HG02973 (cell line): Measurements from ENCODE around the gene UBR3.

Source experiments
- ATAC-seq: cut with Tn5 transposase; IDR thresholded peaks from one replicate; pipeline ENCODE4 v1.9.1; 2021; ENCODE audit warnings: moderate library complexity; ENCODE audit not compliant: unreplicated experiment

Gene UBR3

GRCh38 chr2:169999054-169999453 lies 171.8 kb downstream of the UBR3 start:
- ATAC-seq, result no peak

GRCh38 chr2:170002096-170002495 lies 174.8 kb downstream of the UBR3 start:
- ATAC-seq, result no peak

GRCh38 chr2:170005702-170006101 lies 178.4 kb downstream of the UBR3 start:
- ATAC-seq, result no peak

- ATAC-seq, result no peak
Observed at GRCh38 chr2:170006587-170007325, 179.5 kb downstream of the UBR3 start.

GRCh38 chr2:170009209-170009608 lies 182.0 kb downstream of the UBR3 start:
- no peak for ATAC-seq

GRCh38 chr2:170012773-170013172 lies 185.5 kb downstream of the UBR3 start:
- ATAC-seq, result no peak

- ATAC-seq, result no peak
Observed at GRCh38 chr2:170013802-170014551, 186.7 kb downstream of the UBR3 start.

GRCh38 chr2:170014769-170015168 lies 187.5 kb downstream of the UBR3 start:
- ATAC-seq, result no peak

GRCh38 chr2:170017860-170018532 lies 190.7 kb downstream of the UBR3 start:
- ATAC-seq, result no peak

- ATAC-seq, result no peak
Observed at GRCh38 chr2:170019060-170019805, 192.0 kb downstream of the UBR3 start.

GRCh38 chr2:170020777-170021176 lies 193.5 kb downstream of the UBR3 start:
- no peak for ATAC-seq

GRCh38 chr2:170022692-170023091 lies 195.4 kb downstream of the UBR3 start:
- no peak for ATAC-seq

- peak; percentile 69 for ATAC-seq
Observed at GRCh38 chr2:170024721-170025120, 197.5 kb downstream of the UBR3 start.

GRCh38 chr2:170025223-170025622 lies 198.0 kb downstream of the UBR3 start:
- no peak for ATAC-seq

- no peak for ATAC-seq
Observed at GRCh38 chr2:170026361-170026760, 199.1 kb downstream of the UBR3 start.

GRCh38 chr2:170029551-170029950 lies 202.3 kb downstream of the UBR3 start:
- no peak for ATAC-seq

GRCh38 chr2:170030040-170030439 lies 202.8 kb downstream of the UBR3 start:
- ATAC-seq, result no peak

GRCh38 chr2:170031288-170031687 lies 204.0 kb downstream of the UBR3 start:
- no peak for ATAC-seq

GRCh38 chr2:170034596-170034995 lies 207.3 kb downstream of the UBR3 start:
- ATAC-seq, result no peak

- no peak for ATAC-seq
Observed at GRCh38 chr2:170038734-170039133, 211.5 kb downstream of the UBR3 start.
